8988T (cell line): Measurements from ENCODE around the gene TTC29.

ENCODE experiments used
- DNase-seq: peaks from one replicate; pipeline ENCODE4 v3.0.0; 2011

Gene TTC29

GRCh38 chr4:146945556-146946374 is at the start of gene TTC29:
Gene TTC29, minus strand, starts transcription at chr4:146945864. Its CDS starts 5,969 bp downstream, at chr4:146939895.
- DNase-seq: peak; percentile 24

DNA sequence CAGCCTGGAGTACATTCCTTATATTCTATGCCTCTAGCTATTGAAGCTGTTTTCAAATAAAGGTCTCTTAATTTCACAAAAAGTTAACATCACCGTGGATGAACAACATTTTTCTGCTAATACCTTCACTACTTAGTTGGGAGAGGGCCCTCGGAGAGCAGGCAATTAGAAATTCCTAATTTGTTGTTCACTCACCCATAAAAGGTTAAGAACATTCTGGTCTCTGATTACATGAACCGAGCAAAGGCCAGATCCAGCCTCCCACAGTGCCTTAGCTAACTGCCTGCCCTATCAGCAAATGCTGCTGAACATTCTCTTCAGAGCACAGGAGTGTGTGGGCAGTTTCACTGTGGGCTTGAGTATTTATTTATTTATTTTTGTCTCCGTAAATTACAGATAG is 36.0 kb upstream of the TTC29 start:
- DNase-seq: no peak

DNA sequence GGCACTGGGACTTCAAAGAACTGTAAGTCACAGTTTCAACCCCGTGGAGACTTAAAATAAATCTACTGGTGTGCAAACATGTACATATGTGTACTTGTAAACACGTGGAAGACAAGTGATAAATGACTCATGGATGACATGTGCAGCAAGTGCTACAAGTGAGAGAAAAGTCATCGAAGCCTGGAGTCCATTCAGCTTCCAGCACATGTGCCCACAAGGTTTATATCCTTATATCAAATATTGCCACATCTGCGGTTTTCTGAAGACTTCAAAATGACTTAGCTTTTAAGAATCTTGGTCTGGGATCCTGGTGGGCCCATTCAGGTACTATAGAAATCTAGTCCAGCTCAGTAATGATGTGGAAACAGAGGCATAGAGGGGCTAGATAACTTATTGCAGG is 33.0 kb upstream of the TTC29 start:
- no peak for DNase-seq

- no peak for DNase-seq
Observed at GRCh38 chr4:146976145-146976544, 30.5 kb upstream of the TTC29 start.

GRCh38 chr4:146975527-146975926 is 29.9 kb upstream of the TTC29 start:
- DNase-seq: no peak

GRCh38 chr4:146975036-146975435 is 29.4 kb upstream of the TTC29 start:
- no peak for DNase-seq

GRCh38 chr4:146972036-146972435 is 26.4 kb upstream of the TTC29 start:
- no peak for DNase-seq

GRCh38 chr4:146969126-146969525 is 23.5 kb upstream of the TTC29 start:
- no peak for DNase-seq

GRCh38 chr4:146960634-146961033 is 15.0 kb upstream of the TTC29 start:
- no peak for DNase-seq

DNA sequence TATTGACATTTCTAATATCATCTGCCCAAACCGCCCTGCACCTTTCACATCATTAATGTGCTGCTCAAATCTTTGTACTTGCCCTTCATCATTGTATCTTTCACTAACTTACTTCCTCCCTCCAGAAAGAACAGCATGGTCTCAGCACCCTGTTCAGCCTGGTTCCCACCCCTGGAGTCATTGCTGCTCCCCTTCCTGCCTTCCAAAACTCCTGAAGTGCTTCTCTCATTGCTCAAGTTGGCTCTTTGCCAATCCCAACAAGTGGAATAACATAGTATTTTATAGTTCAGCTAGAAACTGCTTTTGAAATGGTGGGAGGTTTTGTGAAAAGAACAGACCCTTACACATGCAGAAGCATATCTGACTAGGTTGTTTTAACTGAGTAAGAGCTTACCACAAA is 14.0 kb upstream of the TTC29 start:
- no peak for DNase-seq

GRCh38 chr4:146957237-146957636 is 11.6 kb upstream of the TTC29 start:
- DNase-seq: no peak

- DNase-seq: no peak
Observed at GRCh38 chr4:146952896-146953295, 7.2 kb upstream of the TTC29 start.

GRCh38 chr4:146949559-146949958 is 3.9 kb upstream of the TTC29 start:
- no peak for DNase-seq

DNA sequence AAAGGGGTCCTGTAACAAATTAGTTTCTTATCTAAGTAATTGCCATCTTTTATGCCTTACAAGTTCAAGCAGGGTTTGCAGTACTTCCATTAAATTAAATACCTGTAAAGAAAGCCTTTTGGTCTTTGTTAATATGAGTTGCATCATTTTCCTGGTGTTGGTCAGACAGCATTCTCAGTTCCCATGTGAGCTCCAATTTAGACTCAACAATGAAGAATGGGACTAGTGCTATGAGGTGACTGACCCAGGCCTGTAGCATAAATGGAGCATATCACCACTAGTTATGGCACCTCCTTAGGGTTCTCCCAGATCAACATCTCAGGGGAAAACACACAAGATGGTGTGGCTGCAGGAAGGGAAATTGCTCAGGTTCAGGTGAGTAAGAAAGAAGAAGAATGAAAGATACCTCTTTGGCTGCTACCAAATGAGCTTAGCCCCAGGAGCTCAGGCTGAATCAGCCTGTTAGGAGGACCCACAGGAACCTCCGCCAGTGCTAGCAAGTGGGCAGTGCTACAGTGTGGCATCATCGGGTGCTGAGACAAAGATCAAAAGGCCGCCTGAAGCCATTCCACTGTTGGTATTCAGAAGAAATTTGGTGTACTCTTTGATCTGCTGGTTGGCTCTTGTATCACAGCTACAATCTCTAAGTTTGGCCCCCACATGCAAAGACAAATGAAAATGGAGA is 1.8 kb downstream of the TTC29 start:
- DNase-seq: no peak

DNA sequence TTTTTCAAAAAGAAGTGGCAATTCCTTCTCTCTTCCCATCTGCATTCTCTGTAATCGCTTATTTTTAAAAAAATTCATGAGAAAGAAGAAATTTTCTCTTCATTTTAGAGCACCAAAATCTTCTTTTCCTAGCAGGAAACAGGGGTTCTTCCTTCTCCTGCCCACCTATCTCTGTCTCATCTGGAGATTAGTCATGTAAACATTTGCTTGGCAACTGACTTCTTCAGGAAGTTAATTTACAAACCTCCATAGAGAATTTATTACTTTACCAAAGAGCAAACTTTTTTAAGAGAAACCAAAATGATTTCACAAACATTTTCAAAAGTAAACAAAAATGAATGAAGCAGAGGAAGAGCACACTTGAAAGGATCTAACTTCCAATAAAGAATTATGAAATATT is 13.5 kb downstream of the TTC29 start:
- DNase-seq: no peak

DNA sequence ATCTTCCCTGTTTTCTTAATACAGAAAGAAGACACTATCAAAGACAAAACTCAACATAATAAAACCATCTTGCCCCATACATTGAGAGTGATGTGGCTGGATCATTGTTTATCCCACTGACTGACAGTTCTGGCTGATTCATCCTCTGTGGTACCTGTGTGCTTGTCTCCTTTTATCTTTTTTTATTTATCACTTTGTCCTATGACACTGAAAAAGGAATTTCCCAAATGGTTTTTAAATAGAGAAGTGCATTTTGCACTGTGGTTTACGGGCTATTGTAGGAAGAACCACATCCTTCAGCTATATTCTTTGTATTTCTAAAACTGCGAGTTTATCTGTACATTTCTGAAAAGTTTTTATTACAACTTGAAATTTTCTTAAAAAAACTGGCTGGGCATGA is 15.0 kb downstream of the TTC29 start:
- no peak for DNase-seq

DNA sequence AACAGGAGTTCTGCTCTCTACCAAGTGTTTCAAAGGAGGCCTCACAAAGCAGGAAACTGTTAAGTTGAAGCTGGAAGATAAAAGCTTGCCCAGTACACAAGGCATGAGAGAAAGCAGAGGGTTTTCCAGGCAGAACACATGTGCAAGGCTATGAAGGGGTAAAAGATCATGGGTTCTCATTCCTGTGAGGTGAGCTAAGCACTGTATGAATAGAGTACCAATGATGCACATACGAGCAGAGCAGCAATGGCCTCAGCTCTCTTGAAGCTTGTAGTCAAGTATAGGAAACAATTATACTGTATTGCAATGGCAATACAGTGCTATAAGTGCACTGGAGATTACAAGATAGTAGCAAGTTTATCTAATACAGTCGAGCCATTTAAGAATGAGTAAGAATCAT is 18.0 kb downstream of the TTC29 start:
- DNase-seq: no peak

DNA sequence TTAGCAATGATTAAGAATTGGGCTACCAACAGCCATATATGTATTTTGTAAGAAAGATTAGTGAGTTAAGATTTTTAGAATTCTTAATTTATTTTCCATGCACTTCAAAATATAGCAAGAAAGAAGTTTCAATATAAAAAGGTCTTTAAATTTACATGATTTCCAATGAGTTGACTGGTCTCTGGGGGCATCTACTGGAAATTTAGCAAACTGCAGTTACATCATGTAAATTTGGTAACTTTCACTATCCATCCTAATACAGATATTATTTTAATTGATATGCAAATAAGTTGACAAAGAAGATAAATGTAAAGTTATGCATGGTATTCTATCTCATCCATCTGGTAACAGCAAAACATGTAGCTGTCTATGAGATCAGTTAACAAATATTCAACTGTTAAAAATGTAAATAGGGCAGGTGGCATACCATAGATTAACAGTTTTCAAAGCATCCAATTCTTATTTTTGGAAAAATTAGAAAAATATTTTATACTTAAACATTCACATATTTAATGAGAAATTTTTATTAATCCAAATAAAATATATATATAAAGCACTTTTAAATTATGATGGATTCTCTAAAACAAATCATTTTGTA is 29.1 kb downstream of the TTC29 start:
- DNase-seq: no peak

- no peak for DNase-seq
Observed at GRCh38 chr4:146915132-146915531, 30.5 kb downstream of the TTC29 start.

GRCh38 chr4:146900295-146900694 is 45.4 kb downstream of the TTC29 start:
- DNase-seq: no peak

DNA sequence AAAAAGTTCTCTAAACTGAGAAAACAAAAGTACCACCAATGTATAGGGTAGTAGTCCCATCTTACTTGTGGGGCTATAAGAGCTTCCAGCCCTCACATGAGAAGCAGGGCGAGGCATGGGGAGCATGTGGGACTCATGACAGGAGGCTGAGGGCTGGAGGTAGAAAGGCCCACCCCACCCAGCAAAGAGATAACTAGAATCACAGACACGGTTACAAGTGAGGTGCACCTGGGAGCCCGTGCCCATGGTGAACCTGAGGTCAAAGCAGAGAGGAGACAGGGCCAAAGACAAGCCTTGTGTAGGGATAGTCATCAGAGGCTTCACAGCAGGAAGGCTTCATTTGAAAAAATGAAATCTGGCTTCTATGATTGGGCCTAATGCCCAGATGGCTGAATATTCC is 55.4 kb downstream of the TTC29 start:
- DNase-seq: no peak

GRCh38 chr4:146883070-146883469 is 62.6 kb downstream of the TTC29 start:
- no peak for DNase-seq

DNA sequence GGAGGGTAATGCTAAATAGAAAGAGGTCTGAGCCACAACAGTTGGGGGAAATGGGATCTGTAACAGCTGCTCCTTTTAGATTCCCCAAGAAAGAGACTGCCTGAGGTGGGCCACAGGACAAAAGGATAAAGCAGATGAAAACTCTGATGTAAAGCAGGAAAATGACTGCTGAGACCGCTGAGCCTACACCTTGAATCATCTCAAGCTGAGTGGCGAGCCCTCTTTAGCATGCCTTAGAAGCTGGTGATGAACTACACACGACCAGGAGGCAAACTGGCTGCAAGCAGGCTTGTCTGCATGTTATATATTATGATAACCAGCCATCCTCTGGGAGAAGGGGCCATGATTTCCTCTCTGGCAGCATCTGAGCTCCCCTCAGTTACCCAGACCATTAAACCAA is 88.4 kb downstream of the TTC29 start:
- DNase-seq: no peak

- no peak for DNase-seq
Observed at GRCh38 chr4:146855761-146856160, 89.9 kb downstream of the TTC29 start.
